HG03135 (cell line): ENCODE results near the gene TCF7.
A peak's percentile ranks its signal among the peaks of the same experiment; 100 is the strongest.

Experiments
- ATAC-seq: cut with Tn5 transposase; IDR thresholded peaks from one replicate; pipeline ENCODE4 v1.9.1; 2021; ENCODE audit warnings: mild to moderate bottlenecking, moderate library complexity; ENCODE audit not compliant: unreplicated experiment

The TCF7 gene

DNA sequence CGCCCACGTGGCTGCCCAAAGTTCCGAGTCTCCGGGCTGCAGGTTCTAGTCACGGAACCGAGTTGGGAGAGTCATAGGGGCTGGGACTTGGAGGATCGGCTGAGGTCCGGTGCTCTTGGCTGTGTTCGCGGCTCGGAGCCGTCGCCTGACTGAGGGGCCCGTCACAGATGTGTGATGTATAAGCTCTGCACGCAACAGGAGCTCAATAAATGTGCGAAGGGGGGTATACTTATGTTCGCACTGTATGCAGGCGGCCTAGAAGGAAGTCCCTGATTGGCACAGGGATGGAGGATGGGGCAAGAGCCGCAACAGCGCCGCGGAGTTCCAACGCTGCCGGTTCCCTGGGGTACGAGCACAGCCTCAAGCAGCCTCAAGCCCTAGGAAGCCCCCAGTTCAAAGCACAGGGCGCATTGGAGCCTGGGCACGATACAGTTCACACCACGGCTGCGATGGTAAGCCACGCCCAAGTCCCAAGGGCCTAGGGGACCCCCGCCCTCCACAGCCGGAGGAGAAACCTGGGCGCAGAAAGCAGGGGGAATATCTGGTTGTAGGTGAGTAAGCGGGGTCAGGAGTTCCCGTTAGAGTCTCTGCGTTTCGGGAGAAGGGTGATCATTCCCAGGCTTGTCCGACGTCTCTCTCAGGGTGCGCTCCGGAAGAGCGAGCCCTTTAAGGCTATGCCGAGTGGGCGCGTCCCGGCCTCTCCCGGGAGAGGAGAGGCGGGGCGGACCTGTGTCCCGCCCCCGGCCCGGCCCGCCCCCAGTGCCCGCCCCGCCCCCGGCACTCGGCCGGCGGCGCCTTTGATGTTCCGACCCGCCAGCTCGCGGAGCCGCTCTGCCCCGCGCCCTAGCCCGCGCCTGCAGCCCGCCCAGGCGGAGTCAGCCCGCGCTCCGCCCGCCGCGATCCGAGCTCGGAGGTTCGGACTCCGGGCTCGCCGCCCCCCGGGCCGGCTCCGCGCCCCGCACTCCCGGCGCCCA lies at the start of gene TCF7:
Gene TCF7 (plus strand): TSS at position 780 of the 974 bp plus-strand sequence. CDS start 226 bp downstream, outside the sequence.
- peak; percentile 74 for ATAC-seq

DNA sequence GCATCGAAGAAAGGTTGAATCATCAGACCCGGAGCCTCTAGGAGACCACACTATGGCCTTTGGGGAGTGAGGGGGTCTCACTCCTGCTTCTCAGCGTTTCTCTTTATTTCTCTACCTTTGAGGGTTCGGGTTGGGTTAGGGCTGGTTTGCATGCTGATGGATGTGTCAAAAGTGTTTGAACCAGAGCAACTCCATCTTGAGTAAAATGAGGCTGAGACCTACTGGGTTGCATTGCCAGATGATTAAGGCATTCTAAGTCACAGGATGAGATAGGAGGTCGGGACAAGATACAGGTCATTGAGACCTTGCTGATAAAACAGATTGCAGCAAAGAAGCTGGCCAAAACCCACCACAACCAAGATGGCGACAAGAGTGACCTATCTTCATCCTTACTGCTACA lies 44.9 kb upstream of the TCF7 start:
- no peak for ATAC-seq

- no peak for ATAC-seq
These were observed 43.5 kb upstream of the TCF7 start for GRCh38 chr5:134070725-134071613.

- ATAC-seq = no peak
These were observed 42.8 kb upstream of the TCF7 start for GRCh38 chr5:134071614-134072207.

DNA sequence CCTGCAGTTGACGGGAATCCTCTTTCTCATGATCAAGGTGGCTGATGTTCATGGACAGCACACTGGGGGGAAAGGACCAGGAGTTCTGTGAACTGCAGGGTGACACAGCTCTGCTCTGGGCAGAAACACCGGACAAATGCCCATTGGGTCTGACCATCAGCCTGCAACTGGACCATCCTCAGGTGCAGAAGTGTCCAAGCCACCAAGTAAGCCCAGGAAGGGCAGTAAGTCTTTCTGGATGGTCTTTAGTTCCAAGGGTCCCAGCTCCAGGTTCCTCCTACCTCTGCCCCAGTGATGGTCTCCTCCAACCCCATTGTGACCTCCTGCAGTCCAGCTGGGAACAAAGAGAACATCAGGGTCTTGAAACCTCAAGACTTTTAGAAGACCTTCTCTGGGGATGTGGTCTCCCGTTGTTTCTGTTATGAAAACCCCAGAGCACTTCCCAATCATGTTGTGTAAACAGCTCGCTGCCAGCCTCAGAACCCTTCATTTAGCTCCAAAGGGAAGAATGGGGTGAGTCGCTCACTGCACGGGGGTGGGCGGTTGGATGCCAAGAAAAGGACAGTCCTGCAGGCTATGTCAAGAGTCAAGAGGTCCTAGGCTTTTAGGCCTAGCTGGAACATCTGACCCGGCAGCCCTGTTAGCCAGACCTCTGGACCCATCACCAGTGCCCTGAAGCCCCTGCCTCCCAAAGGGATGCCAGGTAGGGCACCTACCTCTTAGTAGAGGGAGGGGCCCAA lies 41.8 kb upstream of the TCF7 start:
- no peak for ATAC-seq

- ATAC-seq = no peak
These were observed 41.1 kb upstream of the TCF7 start for GRCh38 chr5:134073404-134073803.

DNA sequence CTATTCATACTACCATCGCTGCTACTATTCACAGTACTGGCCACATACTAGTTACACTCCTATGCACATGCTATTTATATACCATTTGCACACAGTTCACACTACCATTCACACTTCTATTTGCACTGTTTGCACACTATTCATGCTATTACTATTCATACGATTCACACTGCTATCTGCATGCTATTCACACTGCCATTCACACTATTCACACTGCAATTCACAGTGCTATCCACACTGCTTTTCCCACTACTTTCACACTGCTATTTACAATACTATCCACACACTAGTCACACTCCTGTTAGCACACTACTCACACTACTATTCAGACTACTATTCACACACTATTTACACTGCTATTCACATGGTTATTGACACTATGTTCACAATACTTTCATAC lies 39.4 kb upstream of the TCF7 start:
- no peak for ATAC-seq

- ATAC-seq = no peak
These were observed 36.4 kb upstream of the TCF7 start for GRCh38 chr5:134077926-134078580.

DNA sequence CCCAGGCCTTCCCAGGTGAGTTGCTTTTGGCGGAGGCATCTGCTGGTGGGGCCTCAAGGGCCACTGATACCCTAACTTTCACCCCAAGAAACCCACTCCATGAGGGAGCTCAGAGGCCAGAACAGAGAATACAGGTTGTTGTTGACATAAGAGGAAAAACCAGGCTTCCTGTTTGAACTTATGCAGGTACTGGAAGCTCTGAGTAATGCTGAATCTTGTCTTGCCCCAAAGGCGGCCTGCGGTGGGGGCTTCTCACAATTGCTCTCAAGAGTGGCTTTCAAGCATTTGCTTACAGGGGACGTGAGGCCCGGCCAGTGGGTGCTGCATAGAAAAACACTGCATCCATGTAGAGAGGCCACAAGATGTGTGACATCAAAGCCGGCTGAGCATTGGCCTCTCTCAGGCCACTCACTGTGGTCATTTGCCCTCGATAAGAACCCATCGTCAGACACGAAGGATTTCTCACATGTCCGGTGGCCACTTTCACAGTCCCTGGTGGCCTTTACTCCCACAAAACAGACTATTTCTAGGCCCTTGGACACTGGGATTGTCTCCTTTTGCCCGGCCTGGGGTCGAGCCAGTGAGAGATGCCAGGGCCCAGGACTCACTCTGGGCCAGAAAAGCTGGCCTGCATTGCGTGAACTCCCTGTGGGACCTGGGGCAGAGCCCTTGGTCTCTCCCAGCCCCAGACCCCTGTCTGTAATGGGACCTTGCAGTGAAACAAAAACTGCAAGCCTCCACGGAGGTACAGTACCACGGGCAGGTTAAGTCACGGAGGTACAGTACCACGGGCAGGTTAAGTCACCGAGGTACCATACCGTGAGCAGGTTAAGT lies 34.5 kb upstream of the TCF7 start:
- ATAC-seq = no peak

DNA sequence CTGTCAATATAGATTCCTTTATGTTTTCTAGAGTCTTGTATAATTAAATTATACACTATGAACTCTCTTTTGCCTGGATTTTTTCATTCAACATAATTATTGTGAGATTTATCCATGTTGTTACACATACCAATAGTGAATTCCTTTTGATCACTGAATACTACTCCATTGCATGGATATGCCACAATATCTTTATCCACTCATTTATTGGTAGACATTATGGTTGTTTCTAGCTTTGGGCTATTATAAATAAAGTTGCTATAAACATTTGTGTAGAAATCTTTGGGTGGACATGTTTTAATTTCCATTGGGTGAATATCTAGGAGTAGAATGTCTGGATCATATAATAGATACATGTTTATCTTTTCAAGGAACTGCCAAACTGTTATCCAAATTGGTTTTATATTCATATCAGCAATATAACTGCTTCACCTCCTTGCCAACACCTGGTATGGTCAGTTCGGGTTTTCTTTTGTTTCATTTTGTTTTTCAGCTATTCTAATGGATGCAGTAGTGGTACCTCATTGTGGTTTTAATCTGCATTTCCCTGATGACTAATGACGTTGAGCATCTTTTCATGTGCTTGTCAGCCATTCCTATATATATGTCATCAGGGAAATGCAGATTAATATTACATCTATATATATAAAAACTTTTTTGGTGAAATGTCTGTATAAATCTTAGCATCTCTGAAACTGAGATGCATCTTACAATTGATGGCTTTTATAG lies 32.1 kb upstream of the TCF7 start:
- no peak for ATAC-seq

DNA sequence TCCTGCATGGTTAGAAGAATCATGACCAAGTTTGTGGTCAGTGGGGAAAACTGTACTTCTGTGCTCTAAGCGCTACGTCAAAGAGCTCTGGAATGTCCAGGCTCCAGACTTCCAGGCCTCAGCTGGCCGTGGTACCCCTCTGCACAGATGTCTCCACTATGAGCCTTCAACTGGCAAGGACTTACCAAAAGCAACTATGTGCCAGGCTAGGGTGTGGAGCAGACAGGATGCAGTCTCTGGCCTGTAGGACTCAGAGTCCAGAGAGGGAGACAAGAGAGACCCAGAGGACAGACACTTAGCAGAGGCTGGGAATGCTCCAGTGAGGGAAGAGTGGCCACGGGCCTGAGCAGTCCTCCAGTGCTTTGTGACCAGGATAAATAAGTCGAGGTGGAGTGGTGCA lies 31.0 kb upstream of the TCF7 start:
- no peak for ATAC-seq

DNA sequence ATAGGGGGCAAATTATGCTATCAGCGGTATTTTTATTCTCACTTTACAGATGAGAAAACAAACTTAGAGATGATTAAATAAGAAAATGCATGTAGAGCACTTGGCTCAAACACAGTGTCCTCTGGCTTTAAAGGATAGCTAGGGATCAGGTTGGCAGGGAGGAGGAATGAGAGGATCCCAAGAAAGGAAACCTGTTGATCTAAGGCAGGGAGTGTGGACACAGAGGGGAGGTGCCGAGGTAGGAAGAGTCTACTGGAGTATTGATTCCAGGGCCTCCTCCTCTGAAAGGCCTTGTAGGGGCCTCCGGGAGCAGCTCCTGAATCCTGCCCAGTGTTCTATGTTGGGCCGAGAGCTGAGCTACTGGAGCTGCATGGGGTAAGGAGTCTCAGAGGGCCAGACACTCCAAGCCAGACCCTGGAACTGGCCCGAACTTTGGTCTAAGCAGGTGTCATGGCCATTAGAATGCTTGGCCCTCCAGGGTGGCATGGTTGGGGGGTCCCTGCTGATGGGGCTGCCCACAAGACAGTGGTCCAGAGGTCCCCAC lies 30.4 kb upstream of the TCF7 start:
- no peak for ATAC-seq

DNA sequence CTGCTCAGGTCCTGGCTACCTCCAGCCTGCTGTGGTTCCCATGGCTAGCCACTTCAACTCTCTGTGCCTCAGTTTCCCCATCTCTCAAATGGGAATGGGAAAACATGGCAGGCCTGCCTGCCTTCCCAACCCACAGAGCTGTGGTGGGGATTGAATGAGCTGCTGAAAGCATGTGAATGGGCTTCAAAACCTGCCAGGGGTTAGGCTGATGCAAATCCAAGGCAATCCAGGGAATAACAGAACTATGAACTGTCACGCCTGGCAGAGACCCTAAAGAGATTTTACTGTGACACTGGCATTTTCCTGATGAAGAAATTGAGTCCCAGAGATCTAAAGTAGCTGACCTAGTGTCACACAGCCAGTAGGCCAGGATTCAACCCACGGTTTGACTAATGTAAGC lies 29.9 kb upstream of the TCF7 start:
- no peak for ATAC-seq

GRCh38 chr5:134085411-134085810 lies 29.1 kb upstream of the TCF7 start:
- no peak for ATAC-seq

- ATAC-seq = no peak
These were observed 28.1 kb upstream of the TCF7 start for GRCh38 chr5:134086225-134086942.

DNA sequence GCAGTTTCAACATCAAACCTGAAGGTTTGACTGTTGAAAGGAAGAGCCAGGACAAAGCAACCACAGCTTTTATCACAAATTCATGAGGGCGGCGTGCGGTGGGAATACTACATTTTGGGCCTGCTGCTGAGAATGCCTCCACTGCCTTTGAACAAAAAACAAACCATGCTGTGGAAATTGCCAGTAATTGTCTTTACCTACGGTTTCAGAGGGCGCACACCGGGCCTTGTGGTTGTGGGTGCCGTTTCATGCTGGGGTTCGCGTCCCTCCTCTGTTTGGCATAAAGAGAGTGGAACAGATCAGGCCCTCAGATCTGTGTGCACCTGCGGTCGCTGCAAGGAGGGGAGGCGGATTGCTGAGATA lies 27.6 kb upstream of the TCF7 start:
- ATAC-seq = no peak

DNA sequence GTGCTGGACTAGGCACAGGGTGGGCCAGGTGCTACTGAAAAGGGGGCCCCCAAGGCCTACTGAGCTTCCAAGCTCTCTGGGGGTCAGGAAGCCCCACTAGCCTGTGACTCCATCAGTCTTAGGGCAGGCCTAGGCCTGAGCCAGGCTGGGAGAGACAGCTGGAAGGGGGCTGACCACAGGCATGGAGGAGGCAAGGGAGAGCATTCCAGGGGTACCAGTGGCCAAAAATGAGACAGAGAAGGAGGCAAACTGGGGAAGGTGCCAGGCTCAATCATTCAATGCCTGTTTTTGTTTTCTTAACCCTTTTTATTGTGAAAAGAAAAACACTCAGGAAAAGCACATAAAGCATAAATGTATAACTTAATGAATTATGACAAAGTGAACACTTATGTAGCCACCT lies 26.2 kb upstream of the TCF7 start:
- no peak for ATAC-seq
